ENCODE data around the gene MGMT. TPM values are rescaled to one million over a fixed set of nuclear protein-coding genes. Genes with fewer than 3 reads are reported as not detected.

MGMT gene
- total and polyA plus RNA-seq, 9 of the 15 experiments (the other 6 are each of a cell fraction or from before 2014, with no cell fraction given) = 0.03 to 0.29 (median 0.11) TPM; not detected in 4

DNA sequence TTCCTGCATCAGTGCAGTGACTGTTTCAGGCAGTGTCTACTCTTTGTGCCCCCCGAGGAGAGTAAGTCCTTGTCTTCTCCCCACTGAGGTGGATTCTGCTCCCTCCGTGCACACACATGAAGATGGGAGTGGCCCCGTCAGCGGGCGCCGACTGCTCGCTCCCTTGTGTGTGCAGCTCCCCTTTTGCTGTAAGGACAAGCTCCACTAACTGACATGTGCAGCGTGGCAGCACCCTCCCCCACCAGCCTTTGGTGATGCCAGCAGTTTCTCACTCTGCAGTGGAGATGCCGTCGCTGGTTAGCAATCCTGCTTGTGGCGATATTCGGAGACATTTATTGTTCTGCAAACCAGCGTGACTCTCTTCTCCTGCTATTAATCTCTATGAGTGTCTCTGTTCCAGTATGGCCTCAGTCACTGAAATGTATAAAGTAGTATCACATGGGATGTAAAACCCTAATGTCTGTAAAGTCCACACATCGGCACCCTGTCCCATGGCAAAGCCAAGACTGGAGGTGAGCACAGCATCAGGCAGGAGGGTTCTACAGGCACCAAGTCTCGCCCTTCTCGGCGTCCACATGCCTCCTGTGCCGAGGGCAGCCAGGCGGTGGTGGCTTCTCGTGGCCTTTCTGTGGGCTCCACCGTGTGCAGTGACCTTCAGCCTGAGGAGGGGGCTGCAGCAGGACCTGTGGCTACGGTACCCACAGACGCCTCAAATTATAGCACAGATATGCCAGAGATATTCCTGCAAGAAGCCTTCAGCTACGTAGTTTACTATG lies 294.3 kb downstream of the MGMT start:
- ChIA-PET POLR2A (interaction anchor here (0.7 kb wide), 1 partner anchor 1127 kb away, joined by 3 read pairs; no protein-coding TSS in a partner anchor), CTCF (ENCODE audit: low intra/inter-chr PET ratio) (no interaction called here)
- no peak overlapping the region for H3K4me2 ChIP-seq (ENCODE audit: insufficient read depth, low read length)
- no peak overlapping the region for H2AFZ ChIP-seq (ENCODE audit: low read depth, low read length)
- H3K4me1 ChIP-seq (replicated peaks in 1 of 2; ENCODE audit: control insufficient read depth in 2 of 2, insufficient read depth in 2 of 2, low read length in 2 of 2) = no peaks in the 10 kb centered on the region
- no peak for DNase-seq (ENCODE audit: extremely low read depth in 1 of 4, low spot score in 3 of 4)
- H3K9me3 ChIP-seq (replicated peaks; ENCODE audit: control insufficient read depth, insufficient read depth, low read depth, low read length) = no peaks in the 10 kb centered on the region
- H3K79me2 ChIP-seq (ENCODE audit: control insufficient read depth, insufficient read depth, low read length) = no peaks in the 10 kb centered on the region
- no peak overlapping the region for H3K4me3 ChIP-seq
- no peak for FAIRE-seq
- no peaks in the 10 kb centered on the region for H3K36me3 ChIP-seq (ENCODE audit: control insufficient read depth, insufficient read depth, low read length)
- H4K20me1 ChIP-seq (replicated peaks; ENCODE audit: control insufficient read depth, insufficient read depth, low read length) = 0 out of 2 replicates have a peak, but pooled peaks cover 3% of the 10 kb centered on the region
- no TSS peak for BruUV-seq (replicated peaks)
- ATAC-seq = no peak
- H3K27me3 ChIP-seq (ENCODE audit: control insufficient read depth in 2 of 2, insufficient read depth in 2 of 2, low read length in 2 of 2) = peaks cover 0 to 32% of the 10 kb centered on the region in 2 experiments; a peak in 2 of 5 replicates
- H3K9ac ChIP-seq (ENCODE audit: insufficient read depth in 1 of 2, low read depth in 2 of 2, low read length in 2 of 2) = no peak overlapping the region
- H3K27ac ChIP-seq (ENCODE audit: extremely low read depth, low read depth, low read length) = no peak overlapping the region
- intact Hi-C loops (cut with micrococcal nuclease) (no loop called here), in situ Hi-C loops (cut with MboI) (no loop called here)
- H3K9me1 ChIP-seq (ENCODE audit: control insufficient read depth, insufficient read depth, low read length) = no peaks in the 10 kb centered on the region
- 2% methylated on average over 23 of the region's 24 CpGs for WGBS (ENCODE audit: insufficient coverage, low coverage, missing lambda C conversion rate)
- TF ChIP-seq, protein P1, sequence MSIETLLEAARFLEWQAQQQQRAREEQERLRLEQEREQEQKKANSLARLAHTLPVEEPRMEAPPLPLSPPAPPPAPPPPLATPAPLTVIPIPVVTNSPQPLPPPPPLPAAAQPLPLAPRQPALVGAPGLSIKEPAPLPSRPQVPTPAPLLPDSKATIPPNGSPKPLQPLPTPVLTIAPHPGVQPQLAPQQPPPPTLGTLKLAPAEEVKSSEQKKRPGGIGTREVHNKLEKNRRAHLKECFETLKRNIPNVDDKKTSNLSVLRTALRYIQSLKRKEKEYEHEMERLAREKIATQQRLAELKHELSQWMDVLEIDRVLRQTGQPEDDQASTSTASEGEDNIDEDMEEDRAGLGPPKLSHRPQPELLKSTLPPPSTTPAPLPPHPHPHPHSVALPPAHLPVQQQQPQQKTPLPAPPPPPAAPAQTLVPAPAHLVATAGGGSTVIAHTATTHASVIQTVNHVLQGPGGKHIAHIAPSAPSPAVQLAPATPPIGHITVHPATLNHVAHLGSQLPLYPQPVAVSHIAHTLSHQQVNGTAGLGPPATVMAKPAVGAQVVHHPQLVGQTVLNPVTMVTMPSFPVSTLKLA (conservative IDR thresholded peaks at IDR 0.05) = no peak
- TF ChIP-seq HDAC6 (IDR thresholded peaks at IDR 0.05; ENCODE audit: low read depth, low read length) (no peak), GATAD2B (IDR thresholded peaks at IDR 0.05; ENCODE audit: borderline replicate concordance) (no peak), RBM39 (optimal IDR thresholded peaks at IDR 0.05; ENCODE audit: low read depth, low read length) (no peak), BRD4 (IDR thresholded peaks at IDR 0.05) (no peak), ZFP1 (CRISPR knock-in tag; IDR thresholded peaks at IDR 0.05) (no peak), MED1 (CRISPR knock-in tag; IDR thresholded peaks at IDR 0.05; ENCODE audit: borderline replicate concordance) (no peak), TCF7L2 (IDR thresholded peaks at IDR 0.05; ENCODE audit: low read depth, low read length) (no peak), SRSF1 (IDR thresholded peaks at IDR 0.05; ENCODE audit: low read depth, low read length) (no peak)
- TF ChIP-seq, protein P2, sequence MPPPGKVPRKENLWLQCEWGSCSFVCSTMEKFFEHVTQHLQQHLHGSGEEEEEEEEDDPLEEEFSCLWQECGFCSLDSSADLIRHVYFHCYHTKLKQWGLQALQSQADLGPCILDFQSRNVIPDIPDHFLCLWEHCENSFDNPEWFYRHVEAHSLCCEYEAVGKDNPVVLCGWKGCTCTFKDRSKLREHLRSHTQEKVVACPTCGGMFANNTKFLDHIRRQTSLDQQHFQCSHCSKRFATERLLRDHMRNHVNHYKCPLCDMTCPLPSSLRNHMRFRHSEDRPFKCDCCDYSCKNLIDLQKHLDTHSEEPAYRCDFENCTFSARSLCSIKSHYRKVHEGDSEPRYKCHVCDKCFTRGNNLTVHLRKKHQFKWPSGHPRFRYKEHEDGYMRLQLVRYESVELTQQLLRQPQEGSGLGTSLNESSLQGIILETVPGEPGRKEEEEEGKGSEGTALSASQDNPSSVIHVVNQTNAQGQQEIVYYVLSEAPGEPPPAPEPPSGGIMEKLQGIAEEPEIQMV (tag; conservative IDR thresholded peaks at IDR 0.05; ENCODE audit: low read depth) = no peak
- TF ChIP-seq, protein P3, sequence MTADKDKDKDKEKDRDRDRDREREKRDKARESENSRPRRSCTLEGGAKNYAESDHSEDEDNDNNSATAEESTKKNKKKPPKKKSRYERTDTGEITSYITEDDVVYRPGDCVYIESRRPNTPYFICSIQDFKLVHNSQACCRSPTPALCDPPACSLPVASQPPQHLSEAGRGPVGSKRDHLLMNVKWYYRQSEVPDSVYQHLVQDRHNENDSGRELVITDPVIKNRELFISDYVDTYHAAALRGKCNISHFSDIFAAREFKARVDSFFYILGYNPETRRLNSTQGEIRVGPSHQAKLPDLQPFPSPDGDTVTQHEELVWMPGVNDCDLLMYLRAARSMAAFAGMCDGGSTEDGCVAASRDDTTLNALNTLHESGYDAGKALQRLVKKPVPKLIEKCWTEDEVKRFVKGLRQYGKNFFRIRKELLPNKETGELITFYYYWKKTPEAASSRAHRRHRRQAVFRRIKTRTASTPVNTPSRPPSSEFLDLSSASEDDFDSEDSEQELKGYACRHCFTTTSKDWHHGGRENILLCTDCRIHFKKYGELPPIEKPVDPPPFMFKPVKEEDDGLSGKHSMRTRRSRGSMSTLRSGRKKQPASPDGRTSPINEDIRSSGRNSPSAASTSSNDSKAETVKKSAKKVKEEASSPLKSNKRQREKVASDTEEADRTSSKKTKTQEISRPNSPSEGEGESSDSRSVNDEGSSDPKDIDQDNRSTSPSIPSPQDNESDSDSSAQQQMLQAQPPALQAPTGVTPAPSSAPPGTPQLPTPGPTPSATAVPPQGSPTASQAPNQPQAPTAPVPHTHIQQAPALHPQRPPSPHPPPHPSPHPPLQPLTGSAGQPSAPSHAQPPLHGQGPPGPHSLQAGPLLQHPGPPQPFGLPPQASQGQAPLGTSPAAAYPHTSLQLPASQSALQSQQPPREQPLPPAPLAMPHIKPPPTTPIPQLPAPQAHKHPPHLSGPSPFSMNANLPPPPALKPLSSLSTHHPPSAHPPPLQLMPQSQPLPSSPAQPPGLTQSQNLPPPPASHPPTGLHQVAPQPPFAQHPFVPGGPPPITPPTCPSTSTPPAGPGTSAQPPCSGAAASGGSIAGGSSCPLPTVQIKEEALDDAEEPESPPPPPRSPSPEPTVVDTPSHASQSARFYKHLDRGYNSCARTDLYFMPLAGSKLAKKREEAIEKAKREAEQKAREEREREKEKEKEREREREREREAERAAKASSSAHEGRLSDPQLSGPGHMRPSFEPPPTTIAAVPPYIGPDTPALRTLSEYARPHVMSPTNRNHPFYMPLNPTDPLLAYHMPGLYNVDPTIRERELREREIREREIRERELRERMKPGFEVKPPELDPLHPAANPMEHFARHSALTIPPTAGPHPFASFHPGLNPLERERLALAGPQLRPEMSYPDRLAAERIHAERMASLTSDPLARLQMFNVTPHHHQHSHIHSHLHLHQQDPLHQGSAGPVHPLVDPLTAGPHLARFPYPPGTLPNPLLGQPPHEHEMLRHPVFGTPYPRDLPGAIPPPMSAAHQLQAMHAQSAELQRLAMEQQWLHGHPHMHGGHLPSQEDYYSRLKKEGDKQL (CRISPR knock-in tag; IDR thresholded peaks at IDR 0.05; ENCODE audit: borderline replicate concordance) = no peak
- TF ChIP-seq, protein P4, sequence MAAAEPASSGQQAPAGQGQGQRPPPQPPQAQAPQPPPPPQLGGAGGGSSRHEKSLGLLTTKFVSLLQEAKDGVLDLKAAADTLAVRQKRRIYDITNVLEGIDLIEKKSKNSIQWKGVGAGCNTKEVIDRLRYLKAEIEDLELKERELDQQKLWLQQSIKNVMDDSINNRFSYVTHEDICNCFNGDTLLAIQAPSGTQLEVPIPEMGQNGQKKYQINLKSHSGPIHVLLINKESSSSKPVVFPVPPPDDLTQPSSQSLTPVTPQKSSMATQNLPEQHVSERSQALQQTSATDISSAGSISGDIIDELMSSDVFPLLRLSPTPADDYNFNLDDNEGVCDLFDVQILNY (CRISPR knock-in tag; IDR thresholded peaks at IDR 0.05) = no peak

All from K562 (cell line).